ENCODE data around the gene SYT9.

DNA sequence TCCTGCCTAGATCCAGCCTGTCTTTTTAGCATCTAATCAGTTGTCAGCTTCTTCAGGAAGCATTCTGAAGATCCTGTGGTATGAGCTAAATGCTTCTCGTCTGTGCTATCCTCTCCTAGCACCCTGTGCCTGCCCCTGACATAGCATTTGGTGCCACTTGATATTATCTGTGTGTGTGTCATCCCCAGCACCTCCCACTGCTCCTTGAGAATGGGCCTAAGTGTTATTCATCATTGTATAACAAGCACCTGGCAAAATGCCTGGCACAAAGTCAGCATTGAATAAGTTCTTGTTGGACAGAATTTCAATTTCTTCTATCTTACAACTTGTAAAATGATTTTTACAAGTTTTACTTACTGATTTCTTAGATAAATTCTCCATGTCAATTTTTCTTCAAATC, 205.5 kb downstream of the SYT9 start:
- no peak for TF ChIP-seq ZNF114 (tag by site-specific recombination; IDR thresholded peaks at IDR 0.05)
- TF ChIP-seq ZNF24 (tag by site-specific recombination; IDR thresholded peaks at IDR 0.05): no peak
